Measurements from ENCODE around the gene NPAS2.

The NPAS2 gene

DNA sequence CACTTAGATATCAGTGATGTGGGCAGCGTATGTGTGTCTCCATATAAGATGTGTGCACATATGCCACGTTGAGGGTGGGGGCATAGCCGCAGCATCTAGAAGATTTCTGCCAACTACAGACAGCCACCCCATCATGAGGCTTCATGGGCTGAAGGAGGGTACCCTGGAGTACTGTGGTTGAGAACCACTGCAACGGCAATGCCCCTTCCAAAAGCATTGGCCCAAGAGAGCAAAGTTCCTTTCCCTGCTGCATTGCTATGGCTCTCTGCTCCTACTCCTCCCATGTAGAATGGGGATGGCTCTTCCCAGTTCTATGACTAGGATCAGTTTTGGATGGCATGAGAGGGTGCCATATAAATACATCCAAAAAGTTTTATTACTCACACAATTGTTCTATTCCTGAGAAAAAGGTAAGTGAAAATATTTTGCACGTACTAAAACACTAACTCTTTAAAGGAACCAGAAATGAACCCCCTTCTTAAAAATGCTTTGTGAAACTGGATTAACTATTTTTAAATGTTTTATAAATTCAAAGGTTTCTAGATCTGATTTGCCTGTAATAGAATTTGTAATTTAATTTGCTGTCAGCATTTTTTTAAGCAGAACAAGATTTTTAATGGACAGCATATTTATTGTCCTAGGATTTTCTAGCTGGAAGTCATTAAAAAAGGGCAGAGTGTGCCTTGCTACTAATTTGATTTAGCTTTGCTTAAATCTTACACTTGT is 177.7 kb downstream of the NPAS2 start:
- Histone ChIP-seq H4K20me1 (ENCODE audit: insufficient read depth, low read length) (no peaks in the 10 kb centered on the region), H2AFZ (ENCODE audit: low read length) (no peak overlapping the region), H3K4me1 (ENCODE audit: low read length) (peaks cover 4% of the 10 kb centered on the region), H3K4me2 (ENCODE audit: low read depth, low read length) (no peak overlapping the region), H3K27ac (ENCODE audit: low read length) (no peak overlapping the region), H3F3A (ENCODE audit: insufficient read depth, low read length) (no peaks in the 10 kb centered on the region), H3K27me3 (replicated peaks; ENCODE audit: insufficient read depth, low read length) (no peaks in the 10 kb centered on the region), H3K9ac (ENCODE audit: low read length) (no peak overlapping the region), H3K9me3 (replicated peaks; ENCODE audit: insufficient read depth, low read length) (no peaks in the 10 kb centered on the region), H3K36me3 (replicated peaks; ENCODE audit: insufficient read depth, low read length) (no peaks in the 10 kb centered on the region), H3K79me2 (ENCODE audit: low read length) (peaks cover 6% of the 10 kb centered on the region), H3K4me3 (ENCODE audit: low read length) (no peak overlapping the region), H3K9me2 (replicated peaks; ENCODE audit: insufficient read depth, low read length) (no peaks in the 10 kb centered on the region)
- no peak for TF ChIP-seq EZH2phosphoT487 (IDR thresholded peaks at IDR 0.05; ENCODE audit: low read length)
- TF ChIP-seq EZH2 (optimal IDR thresholded peaks at IDR 0.05; ENCODE audit: low read depth, low read length), result no peak
- no peak for TF ChIP-seq CTCF (IDR thresholded peaks at IDR 0.05; ENCODE audit: low read length)
- no peak for DNase-seq

GRCh38 chr2:100998235-100998573 is 178.3 kb downstream of the NPAS2 start:
- Histone ChIP-seq H3K79me2 (ENCODE audit: low read length) (peaks cover 11% of the 10 kb centered on the region), H3F3A (ENCODE audit: insufficient read depth, low read length) (peaks cover 4% of the 10 kb centered on the region; the same call in 1 of the 2 replicates), H4K20me1 (ENCODE audit: insufficient read depth, low read length) (no peaks in the 10 kb centered on the region), H3K4me1 (ENCODE audit: low read length) (peaks cover 4% of the 10 kb centered on the region), H2AFZ (ENCODE audit: low read length) (no peak overlapping the region), H3K9me3 (replicated peaks; ENCODE audit: insufficient read depth, low read length) (no peaks in the 10 kb centered on the region), H3K4me3 (ENCODE audit: low read length) (no peak overlapping the region), H3K27ac (ENCODE audit: low read length) (no peak overlapping the region), H3K36me3 (replicated peaks; ENCODE audit: insufficient read depth, low read length) (0 out of 2 replicates have a peak, but pooled peaks cover 2% of the 10 kb centered on the region), H3K4me2 (ENCODE audit: low read depth, low read length) (no peak overlapping the region), H3K9ac (ENCODE audit: low read length) (no peak overlapping the region), H3K9me2 (replicated peaks; ENCODE audit: insufficient read depth, low read length) (no peaks in the 10 kb centered on the region), H3K27me3 (replicated peaks; ENCODE audit: insufficient read depth, low read length) (no peaks in the 10 kb centered on the region)
- TF ChIP-seq EZH2 (optimal IDR thresholded peaks at IDR 0.05; ENCODE audit: low read depth, low read length) (no peak), CTCF (IDR thresholded peaks at IDR 0.05; ENCODE audit: low read length) (no peak)
- DNase-seq, result no peak

- H2AFZ ChIP-seq (ENCODE audit: low read length), result no peak overlapping the region
- no peaks in the 10 kb centered on the region for H3K9me2 ChIP-seq (replicated peaks; ENCODE audit: insufficient read depth, low read length)
Measured at GRCh38 chr2:100999995-101000394, 180.1 kb downstream of the NPAS2 start.

More at GRCh38 chr2:100999995-101000394, 180.1 kb downstream of the NPAS2 start:
- Histone ChIP-seq H3K9ac (ENCODE audit: low read length) (no peak overlapping the region), H3K9me3 (replicated peaks; ENCODE audit: insufficient read depth, low read length) (no peaks in the 10 kb centered on the region), H3K27ac (ENCODE audit: low read length) (no peak overlapping the region), H3K36me3 (replicated peaks; ENCODE audit: insufficient read depth, low read length) (peaks cover 15% of the 10 kb centered on the region), H3K79me2 (ENCODE audit: low read length) (peaks cover 29% of the 10 kb centered on the region), H3K4me3 (ENCODE audit: low read length) (no peak overlapping the region), H3F3A (ENCODE audit: insufficient read depth, low read length) (peaks cover 8% of the 10 kb centered on the region; the same call in 1 of the 2 replicates), H3K4me1 (ENCODE audit: low read length) (peaks cover 12% of the 10 kb centered on the region), H4K20me1 (ENCODE audit: insufficient read depth, low read length) (0 out of 2 replicates have a peak, but pooled peaks cover 3% of the 10 kb centered on the region), H3K27me3 (replicated peaks; ENCODE audit: insufficient read depth, low read length) (no peaks in the 10 kb centered on the region), H3K4me2 (ENCODE audit: low read depth, low read length) (no peak overlapping the region)
- no peak for DNase-seq
- TF ChIP-seq CTCF (IDR thresholded peaks at IDR 0.05; ENCODE audit: low read length) (no peak), EZH2 (optimal IDR thresholded peaks at IDR 0.05; ENCODE audit: low read depth, low read length) (no peak)

Data from MM.1S (cell line).